ENCODE measurements around the gene NDUFC2. TPM values are rescaled to one million over a fixed set of nuclear protein-coding genes. Genes with fewer than 3 reads are reported as not detected.

NDUFC2 gene
- total and polyA plus RNA-seq, 2 donors (not counting 3 experiments of a cell fraction or from before 2014, with no cell fraction given): 226 to 318 TPM

DNA sequence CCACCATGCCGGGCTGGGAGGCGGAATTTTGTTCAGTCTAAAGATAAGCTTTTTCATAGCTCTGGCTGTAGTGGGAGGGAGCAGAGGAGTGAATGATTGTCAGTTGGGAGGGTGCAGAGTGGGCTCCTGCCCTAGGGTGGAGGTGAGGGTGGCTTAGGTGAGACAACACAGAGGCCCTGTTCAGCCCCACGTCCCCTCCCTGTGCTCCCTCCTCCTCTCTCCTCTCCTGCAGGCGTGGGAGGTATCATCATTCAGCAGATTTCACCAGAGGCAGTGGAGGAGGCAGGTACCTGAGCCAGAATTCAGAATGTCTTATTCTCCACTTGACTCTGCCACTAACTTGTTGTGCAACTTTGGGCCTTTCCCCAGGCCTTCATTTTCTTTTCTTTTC is 17.7 kb downstream of the NDUFC2 start:
- H4K20me1 ChIP-seq (replicated peaks; ENCODE audit: control insufficient read depth, extremely low read depth, insufficient read depth, low read length): no peaks in the 10 kb centered on the region
- dilution Hi-C loops (cut with MboI; ENCODE audit: extremely low pct_ligation_motif_present, low sequenced_read_pairs): no loop called here
- H3K9ac ChIP-seq (replicated peaks; ENCODE audit: extremely low read depth, insufficient read depth, low read length): no peak overlapping the region
- no peaks in the 10 kb centered on the region for H3K9me3 ChIP-seq (replicated peaks; ENCODE audit: control insufficient read depth, insufficient read depth, low read length)
- H3K27me3 ChIP-seq (ENCODE audit: control insufficient read depth in 2 of 2, insufficient read depth in 2 of 2, low read length in 2 of 2): no peaks in the 10 kb centered on the region
- H3K9me1 ChIP-seq (replicated peaks; ENCODE audit: control insufficient read depth, extremely low read depth, insufficient read depth, low read length): no peaks in the 10 kb centered on the region
- no peak overlapping the region for H3K4me3 ChIP-seq (replicated peaks in 1 of 3; ENCODE audit: insufficient read depth in 1 of 3, low read depth in 1 of 3, low read length in 3 of 3)
- H3K27ac ChIP-seq (ENCODE audit: insufficient read depth, low read depth, low read length): no peak overlapping the region
- H2AFZ ChIP-seq (ENCODE audit: low read depth, low read length): no peak overlapping the region
- no peak for FAIRE-seq
- no TSS peak for BruUV-seq (replicated peaks)
- no peaks in the 10 kb centered on the region for H3K36me3 ChIP-seq (ENCODE audit: control insufficient read depth in 2 of 2, extremely low read depth in 1 of 2, insufficient read depth in 2 of 2, low read length in 2 of 2)
- no peak overlapping the region for H3K4me2 ChIP-seq (ENCODE audit: insufficient read depth, low read length)
- POLR2A ChIA-PET: no interaction called here
- no peaks in the 10 kb centered on the region for H3K4me1 ChIP-seq (ENCODE audit: control insufficient read depth, extremely low read depth, insufficient read depth, low read length)
- no peak for DNase-seq (ENCODE audit: low read depth, low spot score)
- H3K79me2 ChIP-seq (ENCODE audit: control insufficient read depth, insufficient read depth, low read length): no peaks in the 10 kb centered on the region
- CTCF ChIA-PET: interaction anchor here (0.7 to 1.3 kb wide), 2 partner anchors 17 to 42 kb away, joined by 3 read pairs; no protein-coding TSS in a partner anchor
- TF ChIP-seq POLR2A (IDR thresholded peaks at IDR 0.05; ENCODE audit: low read depth, low read length) (no peak), GATA2 (IDR thresholded peaks at IDR 0.05; ENCODE audit: insufficient read depth, insufficient read length, low read depth, low read length) (no peak), EZH2 (IDR thresholded peaks at IDR 0.05; ENCODE audit: borderline replicate concordance, low read depth, low read length, severe bottlenecking) (no peak), FOS (IDR thresholded peaks at IDR 0.05; ENCODE audit: borderline replicate concordance, insufficient read depth, low read length) (no peak), POLR2AphosphoS5 (IDR thresholded peaks at IDR 0.05; ENCODE audit: insufficient read depth, low read depth, low read length) (no peak), MYC (IDR thresholded peaks at IDR 0.05; ENCODE audit: low read depth, low read length) (no peak), JUN (IDR thresholded peaks at IDR 0.05; ENCODE audit: borderline replicate concordance, insufficient read depth, insufficient read length, low read depth) (no peak)
- TF ChIP-seq, protein P1, sequence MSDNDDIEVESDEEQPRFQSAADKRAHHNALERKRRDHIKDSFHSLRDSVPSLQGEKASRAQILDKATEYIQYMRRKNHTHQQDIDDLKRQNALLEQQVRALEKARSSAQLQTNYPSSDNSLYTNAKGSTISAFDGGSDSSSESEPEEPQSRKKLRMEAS (IDR thresholded peaks at IDR 0.05; ENCODE audit: insufficient read depth, insufficient read length): no peak
- TF ChIP-seq, protein P2, sequence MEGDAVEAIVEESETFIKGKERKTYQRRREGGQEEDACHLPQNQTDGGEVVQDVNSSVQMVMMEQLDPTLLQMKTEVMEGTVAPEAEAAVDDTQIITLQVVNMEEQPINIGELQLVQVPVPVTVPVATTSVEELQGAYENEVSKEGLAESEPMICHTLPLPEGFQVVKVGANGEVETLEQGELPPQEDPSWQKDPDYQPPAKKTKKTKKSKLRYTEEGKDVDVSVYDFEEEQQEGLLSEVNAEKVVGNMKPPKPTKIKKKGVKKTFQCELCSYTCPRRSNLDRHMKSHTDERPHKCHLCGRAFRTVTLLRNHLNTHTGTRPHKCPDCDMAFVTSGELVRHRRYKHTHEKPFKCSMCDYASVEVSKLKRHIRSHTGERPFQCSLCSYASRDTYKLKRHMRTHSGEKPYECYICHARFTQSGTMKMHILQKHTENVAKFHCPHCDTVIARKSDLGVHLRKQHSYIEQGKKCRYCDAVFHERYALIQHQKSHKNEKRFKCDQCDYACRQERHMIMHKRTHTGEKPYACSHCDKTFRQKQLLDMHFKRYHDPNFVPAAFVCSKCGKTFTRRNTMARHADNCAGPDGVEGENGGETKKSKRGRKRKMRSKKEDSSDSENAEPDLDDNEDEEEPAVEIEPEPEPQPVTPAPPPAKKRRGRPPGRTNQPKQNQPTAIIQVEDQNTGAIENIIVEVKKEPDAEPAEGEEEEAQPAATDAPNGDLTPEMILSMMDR (IDR thresholded peaks at IDR 0.05; ENCODE audit: extremely low read depth in 1 of 2, insufficient read depth in 1 of 2, low read depth in 1 of 2, low read length in 2 of 2): no peak
- intact Hi-C loops (cut with micrococcal nuclease): no loop called here

All from endothelial cell of umbilical vein (primary cell).